HEK293 (cell line): Measurements from ENCODE around the gene TOMM6.
"Not testable (repeated sequence)": the region's sequence is repeated elsewhere in the genome, so short reads cannot be mapped to it uniquely, and the experiment has no call there.

ENCODE experiments used
- CTCF ChIA-PET: fragments of 350-600 bp; formaldehyde crosslinking; extraction: SDS; loops from one replicate; lab custom pipeline; 2021; ENCODE audit warnings: antibody characterized with exemption; lab: Yijun Ruan, JAX
- POLR2A ChIA-PET: fragments of 300-600 bp; formaldehyde crosslinking; extraction: SDS; loops from one replicate; lab custom pipeline; 2020; ENCODE audit warnings: antibody characterized with exemption, inconsistent platforms; lab: Yijun Ruan, JAX
- H3K27ac ChIP-seq: fragments of 200-500 bp; sonication (Bioruptor generic); 2 replicates; pipeline ENCODE4 v1.5.1; 2014; ENCODE audit warnings: low read depth, low read length, control low read depth, inconsistent platforms; ENCODE audit errors: extremely low read depth
- H3K36me3 ChIP-seq, 2 experiments: fragments of 200-500 bp in 1 of 2; sonication (Bioruptor generic) in 1 of 2; 1 replicate in 1 of 2; 2 replicates in 1 of 2; pipeline ENCODE4 v1.5.1; 2014 to 2017; ENCODE audit warnings: inconsistent platforms in 2 of 2, low read length in 2 of 2; ENCODE audit not compliant: control insufficient read depth in 2 of 2, insufficient read depth in 1 of 2
- H3K4me1 ChIP-seq: fragments of 200-500 bp; sonication (Bioruptor generic); 2 replicates; pipeline ENCODE4 v1.5.1; 2014; ENCODE audit warnings: mild to moderate bottlenecking, low read length, inconsistent platforms; ENCODE audit not compliant: control insufficient read depth, insufficient read depth
- H3K4me3 ChIP-seq: 2 replicates; pipeline ENCODE4 v1.5.1; 2011; ENCODE audit warnings: low read depth, mild to moderate bottlenecking, control low read depth, low read length, moderate library complexity
- H3K9me3 ChIP-seq: fragments of 200-500 bp; sonication (Bioruptor generic); 2 replicates; pipeline ENCODE4 v1.5.1; 2014; ENCODE audit warnings: low read depth, low read length, inconsistent platforms; ENCODE audit not compliant: control insufficient read depth, insufficient read depth
- BCL11A ChIP-seq: fragments of 450-650 bp; formaldehyde crosslinking; IDR thresholded peaks from 2 replicates; pipeline ENCODE4 v1.5.1; 2016; ENCODE audit warnings: low read depth, missing biosample characterization, missing genetic modification characterization
- EGR2 ChIP-seq: fragments of 450-650 bp; formaldehyde crosslinking; IDR thresholded peaks from 2 replicates; pipeline ENCODE4 v1.5.1; 2016; ENCODE audit warnings: low read depth, missing biosample characterization, missing genetic modification characterization
- HOXC10 ChIP-seq: sonication (generic); formaldehyde crosslinking; IDR thresholded peaks from 2 replicates; pipeline ENCODE4 v1.8.1; 2023; ENCODE audit warnings: mild to moderate bottlenecking, missing genetic modification reagents
- KLF7 ChIP-seq: fragments of 450-650 bp; formaldehyde crosslinking; IDR thresholded peaks from 2 replicates; pipeline ENCODE4 v1.5.1; 2016; ENCODE audit warnings: missing biosample characterization, missing genetic modification characterization, borderline replicate concordance
- KLF9 ChIP-seq: fragments of 450-650 bp; formaldehyde crosslinking; IDR thresholded peaks from 2 replicates; pipeline ENCODE4 v1.5.1; 2016; ENCODE audit warnings: missing biosample characterization, missing genetic modification characterization, low read depth
- OSR2 ChIP-seq: fragments of 450-650 bp; formaldehyde crosslinking; IDR thresholded peaks from 2 replicates; pipeline ENCODE4 v1.5.1; 2016; ENCODE audit warnings: missing biosample characterization, missing genetic modification characterization
- PRDM4 ChIP-seq: fragments of 450-650 bp; formaldehyde crosslinking; IDR thresholded peaks from 2 replicates; pipeline ENCODE4 v1.5.1; 2017; ENCODE audit warnings: missing biosample characterization, missing genetic modification characterization
- SCRT1 ChIP-seq: fragments of 450-650 bp; formaldehyde crosslinking; IDR thresholded peaks from 2 replicates; pipeline ENCODE4 v1.5.1; 2016; ENCODE audit warnings: missing biosample characterization, missing genetic modification characterization, borderline replicate concordance
- SCRT2 ChIP-seq: fragments of 450-650 bp; formaldehyde crosslinking; IDR thresholded peaks from 2 replicates; pipeline ENCODE4 v1.5.1; 2016; ENCODE audit warnings: missing biosample characterization, missing genetic modification characterization
- SETDB1 ChIP-seq: IDR thresholded peaks from one replicate; pipeline ENCODE4 v1.6.1; 2017; ENCODE audit warnings: mild to moderate bottlenecking, low read length, moderate library complexity, mixed read lengths; ENCODE audit not compliant: insufficient read length
- ZEB2 ChIP-seq: fragments of 450-650 bp; formaldehyde crosslinking; IDR thresholded peaks from 2 replicates; pipeline ENCODE4 v1.5.1; 2016; ENCODE audit warnings: missing biosample characterization, missing genetic modification characterization
- ZNF23 ChIP-seq: fragments of 450-650 bp; formaldehyde crosslinking; IDR thresholded peaks from 2 replicates; pipeline ENCODE4 v1.5.1; 2016; ENCODE audit warnings: missing biosample characterization, missing genetic modification characterization, borderline replicate concordance
- ZNF362 ChIP-seq: fragments of 450-650 bp; formaldehyde crosslinking; IDR thresholded peaks from 2 replicates; pipeline ENCODE4 v1.5.1; 2016; ENCODE audit warnings: missing biosample characterization, missing genetic modification characterization
- ZNF366 ChIP-seq: fragments of 450-650 bp; formaldehyde crosslinking; conservative IDR thresholded peaks from 2 replicates; pipeline ENCODE4 v1.5.1; 2016; ENCODE audit warnings: missing biosample characterization, missing genetic modification characterization
- ZNF398 ChIP-seq: fragments of 450-650 bp; formaldehyde crosslinking; IDR thresholded peaks from 2 replicates; pipeline ENCODE4 v1.5.1; 2017; ENCODE audit warnings: missing biosample characterization, missing genetic modification characterization
- ZNF658 ChIP-seq: fragments of 450-650 bp; formaldehyde crosslinking; IDR thresholded peaks from 2 replicates; pipeline ENCODE4; 2016; ENCODE audit warnings: missing biosample characterization, missing genetic modification characterization
- ZNF664 ChIP-seq: fragments of 450-650 bp; formaldehyde crosslinking; IDR thresholded peaks from 2 replicates; pipeline ENCODE4 v1.5.1; 2016; ENCODE audit warnings: missing biosample characterization, missing genetic modification characterization
- ZNF701 ChIP-seq: fragments of 450-650 bp; formaldehyde crosslinking; IDR thresholded peaks from 2 replicates; pipeline ENCODE4 v1.5.1; 2016; ENCODE audit warnings: missing biosample characterization, missing genetic modification characterization
- ZSCAN30 ChIP-seq: fragments of 450-650 bp; IDR thresholded peaks from 2 replicates; pipeline ENCODE4 v1.5.1; 2018; ENCODE audit warnings: missing biosample characterization, mild to moderate bottlenecking, missing genetic modification characterization, moderate library complexity
- TF ChIP-seq, protein P1 (sequence below): fragments of 450-650 bp; IDR thresholded peaks from 2 replicates; pipeline ENCODE4 v1.5.1; 2018; ENCODE audit warnings: missing biosample characterization, mild to moderate bottlenecking, missing genetic modification characterization
- TF ChIP-seq, protein P2 (sequence below): fragments of 450-650 bp; formaldehyde crosslinking; IDR thresholded peaks from 2 replicates; pipeline ENCODE4 v1.5.1; 2016; ENCODE audit warnings: missing biosample characterization, missing genetic modification characterization

TOMM6 gene

DNA sequence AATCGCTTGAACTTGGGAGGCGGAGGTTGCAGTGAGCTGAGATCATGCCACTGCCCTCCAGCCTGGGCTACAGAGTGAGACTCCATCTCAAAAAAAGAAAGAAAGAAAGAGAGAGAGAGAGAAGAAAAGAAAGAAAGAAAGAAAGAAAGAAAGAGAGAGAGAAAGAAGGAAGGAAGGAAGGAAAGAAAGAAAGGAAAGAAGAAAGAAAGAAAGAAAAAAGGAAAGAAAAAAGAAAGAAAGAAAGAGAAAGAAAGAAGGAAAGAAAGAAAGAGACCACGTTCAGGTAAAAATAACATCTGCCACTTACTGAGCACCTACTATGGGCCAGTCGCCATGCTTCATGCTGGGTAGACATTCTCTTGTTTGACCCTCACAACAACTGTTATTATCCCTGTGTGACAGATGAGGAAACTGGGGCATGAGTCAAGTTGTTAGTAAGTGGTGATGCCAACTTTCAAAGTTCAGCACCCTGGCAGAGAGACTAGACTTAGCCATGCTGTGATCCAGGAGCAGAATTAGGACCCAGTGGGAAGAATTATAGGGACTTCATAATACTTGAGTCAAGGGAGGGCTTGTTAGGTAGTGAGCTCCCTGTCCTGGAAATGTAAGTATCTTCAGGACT, 21.3 kb upstream of the TOMM6 start:
- not testable (repeated sequence) for H3K4me3 ChIP-seq, H3K36me3 ChIP-seq, H3K27ac ChIP-seq, H3K9me3 ChIP-seq, H3K4me1 ChIP-seq
- ChIA-PET POLR2A (interaction anchor here (2.5 kb wide), 1 partner anchor 32 kb away, joined by 11 read pairs; no protein-coding TSS in a partner anchor), CTCF (interaction anchor here (0.7 to 5.2 kb wide), 8 partner anchors 10 to 284 kb away, joined by 3 to 31 read pairs (median 6); partner anchors contain the start of genes BYSL, MED20, TAF8 and TOMM6)
- TF ChIP-seq ZNF366 (tag by site-specific recombination), result peak; percentile 97
- peak; percentile 98 for TF ChIP-seq ZNF664 (tag by site-specific recombination)

- ChIA-PET CTCF (interaction anchor here (0.6 to 5.2 kb wide), 7 partner anchors 8 to 399 kb away, joined by 3 to 31 read pairs (median 7); partner anchors contain the start of gene TOMM6), POLR2A (interaction anchor here (0.6 to 2.5 kb wide), 5 partner anchors 20 to 263 kb away, joined by 3 to 11 read pairs (median 4); partner anchors contain the start of gene TOMM6)
- no peaks in the 10 kb centered on the region for H3K9me3 ChIP-seq
- H3K4me3 ChIP-seq, result no peak overlapping the region
- peaks cover 0 to 20% of the 10 kb centered on the region in 2 experiments; a peak in 2 of 3 replicates for H3K36me3 ChIP-seq
- peak overlapping the region; percentile 63 for H3K27ac ChIP-seq
- H3K4me1 ChIP-seq, result peaks cover 4% of the 10 kb centered on the region; the same call in 1 of the 2 replicates
- TF ChIP-seq, protein P1, sequence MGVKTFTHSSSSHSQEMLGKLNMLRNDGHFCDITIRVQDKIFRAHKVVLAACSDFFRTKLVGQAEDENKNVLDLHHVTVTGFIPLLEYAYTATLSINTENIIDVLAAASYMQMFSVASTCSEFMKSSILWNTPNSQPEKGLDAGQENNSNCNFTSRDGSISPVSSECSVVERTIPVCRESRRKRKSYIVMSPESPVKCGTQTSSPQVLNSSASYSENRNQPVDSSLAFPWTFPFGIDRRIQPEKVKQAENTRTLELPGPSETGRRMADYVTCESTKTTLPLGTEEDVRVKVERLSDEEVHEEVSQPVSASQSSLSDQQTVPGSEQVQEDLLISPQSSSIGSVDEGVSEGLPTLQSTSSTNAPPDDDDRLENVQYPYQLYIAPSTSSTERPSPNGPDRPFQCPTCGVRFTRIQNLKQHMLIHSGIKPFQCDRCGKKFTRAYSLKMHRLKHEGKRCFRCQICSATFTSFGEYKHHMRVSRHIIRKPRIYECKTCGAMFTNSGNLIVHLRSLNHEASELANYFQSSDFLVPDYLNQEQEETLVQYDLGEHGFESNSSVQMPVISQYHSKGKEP (tag by site-specific recombination), result no peak
- peak; percentile 56; the same call in 1 of the 2 replicates for TF ChIP-seq SCRT1 (tag by site-specific recombination)
- no peak for TF ChIP-seq HOXC10
- peak; percentile 76; the same call in 1 of the 2 replicates for TF ChIP-seq OSR2 (tag by site-specific recombination)
- TF ChIP-seq ZNF23 (tag by site-specific recombination), result no peak
- peak; percentile 73 for TF ChIP-seq ZNF398 (tag by site-specific recombination)
- TF ChIP-seq ZNF658 (tag by site-specific recombination), result no peak
- TF ChIP-seq ZEB2, result peak; percentile 96
- peak; percentile 92 for TF ChIP-seq BCL11A
- no peak for TF ChIP-seq ZNF701 (tag by site-specific recombination)
- TF ChIP-seq KLF7 (tag by site-specific recombination), result 0 out of 2 replicates have a peak, but pooled peaks have one; percentile 42
- TF ChIP-seq, protein P2, sequence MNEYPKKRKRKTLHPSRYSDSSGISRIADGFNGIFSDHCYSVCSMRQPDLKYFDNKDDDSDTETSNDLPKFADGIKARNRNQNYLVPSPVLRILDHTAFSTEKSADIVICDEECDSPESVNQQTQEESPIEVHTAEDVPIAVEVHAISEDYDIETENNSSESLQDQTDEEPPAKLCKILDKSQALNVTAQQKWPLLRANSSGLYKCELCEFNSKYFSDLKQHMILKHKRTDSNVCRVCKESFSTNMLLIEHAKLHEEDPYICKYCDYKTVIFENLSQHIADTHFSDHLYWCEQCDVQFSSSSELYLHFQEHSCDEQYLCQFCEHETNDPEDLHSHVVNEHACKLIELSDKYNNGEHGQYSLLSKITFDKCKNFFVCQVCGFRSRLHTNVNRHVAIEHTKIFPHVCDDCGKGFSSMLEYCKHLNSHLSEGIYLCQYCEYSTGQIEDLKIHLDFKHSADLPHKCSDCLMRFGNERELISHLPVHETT, result peak; percentile 94
- TF ChIP-seq EGR2, result peak; percentile 85
- TF ChIP-seq ZNF362, result no peak
- TF ChIP-seq SETDB1, result no peak
- TF ChIP-seq PRDM4 (tag by site-specific recombination), result peak; percentile 94
- TF ChIP-seq ZSCAN30 (tag by site-specific recombination), result peak; percentile 89
- TF ChIP-seq KLF9 (tag by site-specific recombination), result peak; percentile 33; the same call in 1 of the 2 replicates
- peak; percentile 83 for TF ChIP-seq SCRT2 (tag by site-specific recombination)
Measured at GRCh38 chr6:41767112-41767833, 20.2 kb upstream of the TOMM6 start.
